Neutrophil (primary cell): ENCODE measurements around the gene ANP32D.
"Not testable (repeated sequence)": the region's sequence is repeated elsewhere in the genome, so short reads cannot be mapped to it uniquely, and the experiment has no call there.

Experiments
- H3K27ac ChIP-seq: fragments of 200-600 bp; sonication (generic); 2 replicates; pipeline ENCODE4 v1.5.1; 2016; ENCODE audit warnings: mild to moderate bottlenecking, moderate library complexity
- H3K27me3 ChIP-seq: fragments of 200-600 bp; sonication (generic); 2 replicates; pipeline ENCODE4 v1.6.0; 2016; ENCODE audit warnings: mild to moderate bottlenecking
- H3K36me3 ChIP-seq: fragments of 200-600 bp; sonication (generic); 2 replicates; pipeline ENCODE4 v1.5.1; 2017
- H3K4me1 ChIP-seq, 2 experiments: fragments of 200-600 bp in 1 of 2; sonication (generic) in 1 of 2; 1 replicate in 1 of 2; 2 replicates in 1 of 2; pipeline versions ENCODE4 v1.5.1 to v1.6.1; 2013 to 2016; ENCODE audit warnings: low read depth in 1 of 2, low read length in 1 of 2, mild to moderate bottlenecking in 1 of 2, moderate library complexity in 1 of 2; ENCODE audit not compliant: control insufficient read depth in 1 of 2, insufficient read depth in 1 of 2
- H3K4me3 ChIP-seq, 2 experiments: fragments of 200-600 bp in 1 of 2; sonication (generic) in 1 of 2; 1 replicate in 1 of 2; 2 replicates in 1 of 2; pipeline ENCODE4 v1.5.1; 2013 to 2016; ENCODE audit warnings: low read depth in 1 of 2, low read length in 1 of 2, mild to moderate bottlenecking in 1 of 2, moderate library complexity in 1 of 2
- H3K9me3 ChIP-seq: fragments of 200-600 bp; sonication (generic); 2 replicates; pipeline ENCODE4 v1.5.1; 2016
- CTCF ChIP-seq: fragments of 200-600 bp; sonication (generic); IDR thresholded peaks from 2 replicates; pipeline ENCODE4 v1.5.1; 2016; ENCODE audit warnings: antibody characterized with exemption

The ANP32D gene

GRCh38 chr12:48510111-48510510 is 37.8 kb downstream of the ANP32D start:
- H3K4me1 ChIP-seq: no peaks in the 10 kb centered on the region
- H3K9me3 ChIP-seq: no peaks in the 10 kb centered on the region
- H3K27me3 ChIP-seq: no peaks in the 10 kb centered on the region
- H3K36me3 ChIP-seq: no peaks in the 10 kb centered on the region
- no peak overlapping the region for H3K4me3 ChIP-seq
- H3K27ac ChIP-seq: no peak overlapping the region
- no peak for TF ChIP-seq CTCF

- no peaks in the 10 kb centered on the region for H3K27me3 ChIP-seq
- H3K4me3 ChIP-seq: no peak overlapping the region
- no peak for TF ChIP-seq CTCF
- no peaks in the 10 kb centered on the region for H3K4me1 ChIP-seq
- no peaks in the 10 kb centered on the region for H3K9me3 ChIP-seq
- H3K27ac ChIP-seq: no peak overlapping the region
- H3K36me3 ChIP-seq: no peaks in the 10 kb centered on the region
Measured at GRCh38 chr12:48512855-48513254, 40.5 kb downstream of the ANP32D start.

GRCh38 chr12:48514728-48515127 is 42.4 kb downstream of the ANP32D start:
- Histone ChIP-seq H3K4me1 (no peaks in the 10 kb centered on the region), H3K27ac (no peak overlapping the region), H3K4me3 (no peak overlapping the region), H3K27me3 (no peaks in the 10 kb centered on the region), H3K36me3 (no peaks in the 10 kb centered on the region), H3K9me3 (no peaks in the 10 kb centered on the region)
- no peak for TF ChIP-seq CTCF

GRCh38 chr12:48520381-48520780 is 48.0 kb downstream of the ANP32D start:
- H3K27me3 ChIP-seq, H3K4me3 ChIP-seq, H3K36me3 ChIP-seq, H3K9me3 ChIP-seq, H3K27ac ChIP-seq, H3K4me1 ChIP-seq: not testable (repeated sequence)
